ENCODE data around the gene ATAD3A.

ATAD3A gene

GRCh38 chr1:1538989-1539309 is 27.0 kb downstream of the ATAD3A start:
- no peak for DNase-seq (ENCODE audit: low read depth in 1 of 2, low spot score in 1 of 2)

- DNase-seq (ENCODE audit: low read depth in 1 of 2, low spot score in 1 of 2) = no peak
Observed at GRCh38 chr1:1539310-1540089, 27.5 kb downstream of the ATAD3A start.

- peak; percentile 9 to 32 for DNase-seq (ENCODE audit: low read depth in 1 of 2, low spot score in 1 of 2)
Observed at GRCh38 chr1:1540090-1540817, 28.3 kb downstream of the ATAD3A start, which contains the start of gene TMEM240. TMEM240 (minus strand) TSS chr1:1540624; CDS start chr1:1540346, 278 bp downstream.

- DNase-seq (ENCODE audit: low read depth in 1 of 2, low spot score in 1 of 2) = no peak
Observed at GRCh38 chr1:1540818-1541628, 29.1 kb downstream of the ATAD3A start.

- no peak for DNase-seq (ENCODE audit: low read depth in 1 of 2, low spot score in 1 of 2)
Observed at GRCh38 chr1:1541956-1542765, 30.2 kb downstream of the ATAD3A start.

- DNase-seq (ENCODE audit: low read depth in 1 of 2, low spot score in 1 of 2) = no peak
Observed at GRCh38 chr1:1542766-1543705, 31.1 kb downstream of the ATAD3A start.

GRCh38 chr1:1543706-1544099 is 31.7 kb downstream of the ATAD3A start:
- no peak for DNase-seq (ENCODE audit: low read depth in 1 of 2, low spot score in 1 of 2)

- DNase-seq (ENCODE audit: low read depth in 1 of 2, low spot score in 1 of 2) = no peak
Observed at GRCh38 chr1:1544544-1544943, 32.6 kb downstream of the ATAD3A start.

GRCh38 chr1:1545946-1546737 is 34.2 kb downstream of the ATAD3A start:
- DNase-seq (ENCODE audit: low read depth in 1 of 2, low spot score in 1 of 2) = no peak

GRCh38 chr1:1547011-1547410 is 35.0 kb downstream of the ATAD3A start:
- no peak for DNase-seq (ENCODE audit: low read depth in 1 of 2, low spot score in 1 of 2)

GRCh38 chr1:1547476-1547875 is 35.5 kb downstream of the ATAD3A start:
- no peak for DNase-seq (ENCODE audit: low read depth in 1 of 2, low spot score in 1 of 2)

- no peak for DNase-seq (ENCODE audit: low read depth in 1 of 2, low spot score in 1 of 2)
Observed at GRCh38 chr1:1548591-1548990, 36.6 kb downstream of the ATAD3A start.

GRCh38 chr1:1550087-1550486 is 38.1 kb downstream of the ATAD3A start:
- DNase-seq (ENCODE audit: low read depth in 1 of 2, low spot score in 1 of 2) = no peak

GRCh38 chr1:1550591-1551432 is 38.9 kb downstream of the ATAD3A start:
- no peak for DNase-seq (ENCODE audit: low read depth in 1 of 2, low spot score in 1 of 2)

- no peak for DNase-seq (ENCODE audit: low read depth in 1 of 2, low spot score in 1 of 2)
Observed at GRCh38 chr1:1551524-1552262, 39.7 kb downstream of the ATAD3A start.

- no peak for DNase-seq (ENCODE audit: low read depth in 1 of 2, low spot score in 1 of 2)
Observed at GRCh38 chr1:1552263-1552639, 40.3 kb downstream of the ATAD3A start.

- no peak for DNase-seq (ENCODE audit: low read depth in 1 of 2, low spot score in 1 of 2)
Observed at GRCh38 chr1:1553821-1554494, 42.0 kb downstream of the ATAD3A start.
